Measurements from ENCODE around the gene TMTC2.

Gene TMTC2

GRCh38 chr12:82942991-82943401, 256.3 kb downstream of the TMTC2 start:
- TF ChIP-seq USF1 (IDR thresholded peaks at IDR 0.05) (no peak), TEAD4 (IDR thresholded peaks at IDR 0.05) (no peak), FOXM1 (IDR thresholded peaks at IDR 0.05; ENCODE audit: borderline replicate concordance, low read depth) (no peak), TCF12 (IDR thresholded peaks at IDR 0.05; ENCODE audit: low read depth) (no peak), ZBTB7A (IDR thresholded peaks at IDR 0.05; ENCODE audit: low read depth) (no peak), TAF1 (IDR thresholded peaks at IDR 0.05; ENCODE audit: low read depth) (no peak), YY1 (IDR thresholded peaks at IDR 0.05; ENCODE audit: low read depth) (no peak)

- no peak for TF ChIP-seq TEAD4 (IDR thresholded peaks at IDR 0.05)
- TF ChIP-seq REST (IDR thresholded peaks at IDR 0.05; ENCODE audit: low read depth), result no peak
- no peak for TF ChIP-seq TCF12 (IDR thresholded peaks at IDR 0.05; ENCODE audit: low read depth)
- TF ChIP-seq TAF1 (IDR thresholded peaks at IDR 0.05; ENCODE audit: low read depth), result no peak
- no peak for TF ChIP-seq CEBPB (IDR thresholded peaks at IDR 0.05)
- TF ChIP-seq YY1 (IDR thresholded peaks at IDR 0.05; ENCODE audit: low read depth), result no peak
- no peak for TF ChIP-seq ZBTB7A (IDR thresholded peaks at IDR 0.05; ENCODE audit: low read depth)
- no peak for TF ChIP-seq USF1 (IDR thresholded peaks at IDR 0.05)
- no peak for TF ChIP-seq EGR1 (IDR thresholded peaks at IDR 0.05)
- no peak for TF ChIP-seq RAD21 (IDR thresholded peaks at IDR 0.05; ENCODE audit: low read depth)
- TF ChIP-seq EP300 (IDR thresholded peaks at IDR 0.05; ENCODE audit: borderline replicate concordance), result no peak
- TF ChIP-seq CREB1 (IDR thresholded peaks at IDR 0.05; ENCODE audit: low read depth), result no peak
- no peak for TF ChIP-seq FOXM1 (IDR thresholded peaks at IDR 0.05; ENCODE audit: borderline replicate concordance, low read depth)
- no peak for TF ChIP-seq MAX (IDR thresholded peaks at IDR 0.05)
Observed at GRCh38 chr12:82948491-82948890, 261.8 kb downstream of the TMTC2 start.

- TF ChIP-seq TEAD4 (IDR thresholded peaks at IDR 0.05) (no peak), TCF12 (IDR thresholded peaks at IDR 0.05; ENCODE audit: low read depth) (no peak), NFIC (IDR thresholded peaks at IDR 0.05) (no peak), YY1 (IDR thresholded peaks at IDR 0.05; ENCODE audit: low read depth) (no peak), CEBPB (IDR thresholded peaks at IDR 0.05) (no peak), EP300 (IDR thresholded peaks at IDR 0.05; ENCODE audit: borderline replicate concordance) (no peak), FOXM1 (IDR thresholded peaks at IDR 0.05; ENCODE audit: borderline replicate concordance, low read depth) (no peak), EGR1 (IDR thresholded peaks at IDR 0.05) (no peak), ZBTB7A (IDR thresholded peaks at IDR 0.05; ENCODE audit: low read depth) (no peak), CREB1 (IDR thresholded peaks at IDR 0.05; ENCODE audit: low read depth) (no peak), MAX (IDR thresholded peaks at IDR 0.05) (no peak), REST (IDR thresholded peaks at IDR 0.05; ENCODE audit: low read depth) (no peak), USF1 (IDR thresholded peaks at IDR 0.05) (no peak), TAF1 (IDR thresholded peaks at IDR 0.05; ENCODE audit: low read depth) (no peak)
Observed at GRCh38 chr12:82950356-82950755, 263.6 kb downstream of the TMTC2 start.

GRCh38 chr12:82952946-82953345, 266.2 kb downstream of the TMTC2 start:
- TF ChIP-seq ZBTB7A (IDR thresholded peaks at IDR 0.05; ENCODE audit: low read depth), result no peak

GRCh38 chr12:82953397-82953796, 266.7 kb downstream of the TMTC2 start:
- TF ChIP-seq MAX (IDR thresholded peaks at IDR 0.05), result no peak
- TF ChIP-seq EGR1 (IDR thresholded peaks at IDR 0.05), result no peak
- TF ChIP-seq ZBTB7A (IDR thresholded peaks at IDR 0.05; ENCODE audit: low read depth), result no peak
- no peak for TF ChIP-seq TCF12 (IDR thresholded peaks at IDR 0.05; ENCODE audit: low read depth)
- no peak for TF ChIP-seq CREB1 (IDR thresholded peaks at IDR 0.05; ENCODE audit: low read depth)
- no peak for TF ChIP-seq CEBPB (IDR thresholded peaks at IDR 0.05)
- no peak for TF ChIP-seq USF1 (IDR thresholded peaks at IDR 0.05)
